Activated B cell treated with CpG ODN at 0.5 μM for 24 hours (primary cell): ENCODE measurements around the gene NCR2. TPM values are rescaled to one million over a fixed set of nuclear protein-coding genes. Genes with fewer than 3 reads are reported as not detected.

Experiments
- ATAC-seq: fragments of 200-7000 bp; cut with Tn5 transposase; one replicate; pipeline ENCODE4 v1.10.0; 2021; ENCODE audit warnings: low read depth, mild to moderate bottlenecking, moderate library complexity
- CTCF ChIA-PET: fragments of 350-600 bp; sonication (Branson Sonifier 250); formaldehyde crosslinking; loops from one replicate; lab custom pipeline; 2021; ENCODE audit warnings: antibody characterized with exemption; lab: Charles Lee
- POLR2A ChIA-PET: fragments of 350-600 bp; sonication (Branson Sonifier 250); formaldehyde crosslinking; loops from one replicate; lab custom pipeline; 2021; ENCODE audit warnings: antibody characterized with exemption; lab: Charles Lee
- DNase-seq: peaks from one replicate; pipeline ENCODE4 v3.0.0; 2022
- H3K27ac Mint-ChIP-seq: one replicate; pipeline ENCODE4 v1.8.0; 2020; ENCODE audit warnings: mixed read lengths
- H3K27me3 Mint-ChIP-seq: one replicate; pipeline ENCODE4 v1.8.0; 2021; ENCODE audit warnings: mixed read lengths
- H3K36me3 Mint-ChIP-seq: one replicate; pipeline ENCODE4 v1.8.0; 2021; ENCODE audit warnings: low read depth, mixed read lengths
- H3K4me1 Mint-ChIP-seq: one replicate; pipeline ENCODE4 v1.8.0; 2021; ENCODE audit warnings: mixed read lengths
- H3K4me3 Mint-ChIP-seq: one replicate; pipeline ENCODE4 v1.8.0; 2020; ENCODE audit warnings: mild to moderate bottlenecking, mixed read lengths
- H3K9me3 Mint-ChIP-seq: one replicate; pipeline ENCODE4 v1.8.0; 2020; ENCODE audit warnings: mixed read lengths
- intact Hi-C: fragments of 100-400 bp; cut with micrococcal nuclease; formaldehyde crosslinking; loops from one replicate; pipeline ENCODE4 v1.15.1; 2024
- total RNA-seq: library from RNA; stranded (reverse); gene quantifications from 2 replicates; pipeline ENCODE4 v1.2.3, GENCODE V29; 2022
- TF ChIP-seq, protein P1 (sequence below): fragments of 200-600 bp; IDR thresholded peaks from one replicate; pipeline ENCODE4 v1.8.0; 2022; ENCODE audit warnings: antibody characterized with exemption, mild to moderate bottlenecking

Gene NCR2
- total RNA-seq, 1 donor from 2014 or later, result not detected

DNA sequence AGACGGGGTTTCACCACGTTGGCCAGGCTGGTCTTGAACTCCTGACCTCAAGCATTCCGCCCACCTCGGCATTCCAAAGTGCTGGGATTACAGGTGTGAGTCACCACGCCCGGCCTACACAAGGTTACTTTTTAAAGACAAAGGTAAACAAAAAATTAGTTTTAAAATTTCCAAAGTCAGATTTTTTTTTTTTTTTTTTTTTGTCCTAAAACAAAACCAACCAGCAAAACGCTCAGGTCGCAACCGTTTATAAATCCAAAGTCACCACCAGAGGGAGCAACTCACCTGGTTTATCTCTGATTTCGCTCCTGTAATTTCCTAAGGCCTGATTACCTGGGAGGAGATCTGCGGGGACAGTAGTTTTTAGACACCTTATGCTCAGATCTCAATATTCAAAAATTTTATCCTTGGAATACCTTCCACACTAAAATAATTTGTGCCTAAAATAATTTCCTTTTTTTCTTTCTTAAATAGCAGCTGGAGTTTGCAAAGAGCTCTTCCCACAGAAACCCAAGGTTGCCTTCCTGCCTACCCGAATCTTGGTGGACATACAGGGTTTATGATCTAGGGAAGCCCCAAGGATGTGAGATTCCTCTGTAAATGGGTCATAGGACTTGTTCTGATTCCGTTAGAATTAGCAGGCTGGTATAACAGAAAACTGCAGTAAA lies 29.1 kb upstream of the NCR2 start:
- ChIA-PET POLR2A (interaction anchor here (0.7 to 1.1 kb wide), 3 partner anchors 9 to 232 kb away, joined by 4 to 6 read pairs (median 5); no protein-coding TSS in a partner anchor), CTCF (interaction anchor here (0.6 to 5.6 kb wide), 14 partner anchors 10 to 378 kb away, joined by 3 to 78 read pairs (median 5); no protein-coding TSS in a partner anchor)
- TF ChIP-seq, protein P1, sequence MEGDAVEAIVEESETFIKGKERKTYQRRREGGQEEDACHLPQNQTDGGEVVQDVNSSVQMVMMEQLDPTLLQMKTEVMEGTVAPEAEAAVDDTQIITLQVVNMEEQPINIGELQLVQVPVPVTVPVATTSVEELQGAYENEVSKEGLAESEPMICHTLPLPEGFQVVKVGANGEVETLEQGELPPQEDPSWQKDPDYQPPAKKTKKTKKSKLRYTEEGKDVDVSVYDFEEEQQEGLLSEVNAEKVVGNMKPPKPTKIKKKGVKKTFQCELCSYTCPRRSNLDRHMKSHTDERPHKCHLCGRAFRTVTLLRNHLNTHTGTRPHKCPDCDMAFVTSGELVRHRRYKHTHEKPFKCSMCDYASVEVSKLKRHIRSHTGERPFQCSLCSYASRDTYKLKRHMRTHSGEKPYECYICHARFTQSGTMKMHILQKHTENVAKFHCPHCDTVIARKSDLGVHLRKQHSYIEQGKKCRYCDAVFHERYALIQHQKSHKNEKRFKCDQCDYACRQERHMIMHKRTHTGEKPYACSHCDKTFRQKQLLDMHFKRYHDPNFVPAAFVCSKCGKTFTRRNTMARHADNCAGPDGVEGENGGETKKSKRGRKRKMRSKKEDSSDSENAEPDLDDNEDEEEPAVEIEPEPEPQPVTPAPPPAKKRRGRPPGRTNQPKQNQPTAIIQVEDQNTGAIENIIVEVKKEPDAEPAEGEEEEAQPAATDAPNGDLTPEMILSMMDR, result peak; percentile 45
- Mint-ChIP-seq H3K27me3 (no peaks in the 10 kb centered on the region), H3K9me3 (peaks cover 8% of the 10 kb centered on the region), H3K4me3 (no peak overlapping the region), H3K36me3 (no peaks in the 10 kb centered on the region), H3K4me1 (peaks cover 36% of the 10 kb centered on the region), H3K27ac (no peak overlapping the region)
- ATAC-seq, result no peak
- intact Hi-C loops, result loop anchor here (1.0 to 2.0 kb wide), 5 partner anchors 12 to 376 kb away; partner anchors contain the start of gene NCR2
- DNase-seq, result no peak

DNA sequence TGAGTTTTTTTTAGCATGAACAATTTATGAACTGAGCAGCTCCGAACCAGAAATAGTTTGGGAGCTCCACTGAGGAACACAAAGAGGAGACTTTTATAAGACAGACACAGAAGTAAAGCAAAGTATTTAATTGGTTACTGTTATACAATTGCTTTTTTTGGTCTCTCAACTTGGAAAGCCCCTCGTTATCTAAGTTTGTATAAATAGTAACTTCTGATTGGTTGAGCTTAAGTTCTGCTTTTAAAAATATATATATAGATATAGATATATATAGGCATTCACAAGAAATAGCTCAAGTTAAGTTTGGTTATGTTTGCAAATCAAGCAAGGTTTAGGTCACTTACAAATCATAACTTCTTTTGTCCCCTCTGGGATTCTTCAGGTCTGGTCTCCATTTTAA lies 20.2 kb upstream of the NCR2 start:
- intact Hi-C loops, result no loop called here
- peaks cover 61% of the 10 kb centered on the region for H3K4me1 Mint-ChIP-seq
- ChIA-PET CTCF (interaction anchor here (0.6 to 3.1 kb wide), 7 partner anchors 8 to 287 kb away, joined by 3 to 20 read pairs (median 3); no protein-coding TSS in a partner anchor), POLR2A (interaction anchor here (1.0 to 1.2 kb wide), 2 partner anchors 9 to 15 kb away, joined by 4 to 5 read pairs; no protein-coding TSS in a partner anchor)
- DNase-seq (no peak), ATAC-seq (no peak)
- H3K36me3 Mint-ChIP-seq, result no peaks in the 10 kb centered on the region
- H3K27ac Mint-ChIP-seq, result peak overlapping the region; percentile 32
- H3K4me3 Mint-ChIP-seq, result no peak overlapping the region
- H3K9me3 Mint-ChIP-seq, result no peaks in the 10 kb centered on the region
- TF ChIP-seq, protein P1, result no peak
- H3K27me3 Mint-ChIP-seq, result no peaks in the 10 kb centered on the region

DNA sequence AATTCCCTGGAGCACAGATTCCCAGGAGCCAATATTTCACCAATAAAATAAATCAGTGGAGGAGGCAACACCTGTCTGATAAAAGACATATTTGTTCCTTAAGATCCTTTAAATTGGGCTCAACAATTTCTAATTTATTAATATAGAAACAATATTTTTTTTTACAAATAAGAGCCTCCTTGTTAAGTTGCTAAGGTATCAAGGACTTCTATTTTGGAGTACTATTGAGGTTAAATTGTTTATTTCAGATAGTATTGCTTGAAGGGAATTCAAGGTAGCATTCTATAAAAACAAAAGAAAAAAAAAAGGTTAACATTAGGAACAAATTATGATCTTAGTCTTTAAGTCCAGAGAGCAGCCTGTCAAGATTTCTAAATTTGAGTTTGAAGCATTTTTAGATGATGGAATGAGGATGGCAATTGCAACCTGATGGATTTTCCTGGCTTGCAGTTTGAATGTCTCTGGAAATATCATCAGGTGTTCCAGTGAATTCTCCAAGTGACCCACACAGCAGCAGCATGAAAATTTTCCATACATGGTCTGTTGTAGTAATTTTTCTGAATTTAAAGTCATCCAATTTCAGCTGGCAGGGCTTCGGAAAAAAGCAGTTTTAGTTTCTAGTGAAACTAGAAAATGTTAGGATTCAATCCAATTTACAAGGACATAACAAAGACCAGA lies 19.3 kb upstream of the NCR2 start:
- DNase-seq (no peak), ATAC-seq (no peak)
- Mint-ChIP-seq H3K9me3 (no peaks in the 10 kb centered on the region), H3K27me3 (no peaks in the 10 kb centered on the region), H3K4me1 (peaks cover 61% of the 10 kb centered on the region), H3K27ac (no peak overlapping the region), H3K36me3 (no peaks in the 10 kb centered on the region), H3K4me3 (no peak overlapping the region)
- POLR2A ChIA-PET, result interaction anchor here (1.0 to 1.2 kb wide), 2 partner anchors 10 to 16 kb away, joined by 4 to 5 read pairs; no protein-coding TSS in a partner anchor
- TF ChIP-seq, protein P1, result no peak
- intact Hi-C loops, result no loop called here
- CTCF ChIA-PET, result interaction anchor here (1.2 to 3.1 kb wide), 5 partner anchors 9 to 288 kb away, joined by 3 to 20 read pairs (median 4); no protein-coding TSS in a partner anchor

DNA sequence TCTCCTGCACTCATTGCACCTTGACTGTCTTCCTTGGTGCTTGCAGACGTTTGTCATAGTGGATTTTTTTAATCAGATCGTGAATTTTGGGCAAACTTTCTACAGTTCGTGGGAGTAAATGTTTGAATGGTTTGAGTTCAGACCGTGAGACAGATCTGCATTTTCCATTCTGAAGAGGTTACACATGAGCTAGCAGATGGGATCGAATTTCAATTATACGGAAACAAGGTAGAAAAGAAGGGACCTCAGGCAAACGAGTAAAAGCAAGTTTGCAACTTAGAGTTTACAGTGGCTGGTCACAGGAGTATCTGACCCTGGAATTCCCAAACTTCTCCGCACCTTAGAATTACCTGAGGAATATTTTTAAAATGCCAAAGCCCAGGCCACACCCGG lies 17.2 kb upstream of the NCR2 start:
- CTCF ChIA-PET, result interaction anchor here (1.0 to 5.0 kb wide), 6 partner anchors 8 to 226 kb away, joined by 3 to 78 read pairs (median 14); no protein-coding TSS in a partner anchor
- peak overlapping the region; percentile 76 for H3K27ac Mint-ChIP-seq
- no peaks in the 10 kb centered on the region for H3K9me3 Mint-ChIP-seq
- intact Hi-C loops, result loop anchor here (1.0 kb wide), 6 partner anchors 12 to 312 kb away; no protein-coding TSS in a partner anchor
- no peak for ATAC-seq
- no peak for DNase-seq
- H3K36me3 Mint-ChIP-seq, result no peaks in the 10 kb centered on the region
- TF ChIP-seq, protein P1, result no peak
- peaks cover 52% of the 10 kb centered on the region for H3K4me1 Mint-ChIP-seq
- POLR2A ChIA-PET, result interaction anchor here (1.2 to 3.0 kb wide), 2 partner anchors 12 to 16 kb away, joined by 4 to 17 read pairs; partner anchors contain the start of gene NCR2
- H3K4me3 Mint-ChIP-seq, result peak overlapping the region; percentile 80
- no peaks in the 10 kb centered on the region for H3K27me3 Mint-ChIP-seq
